GM10266 (cell line): ENCODE results near the gene FGD3.

Source experiments
- DNase-seq: peaks from one replicate; pipeline ENCODE4 v3.0.0; 2012; ENCODE audit errors: extremely low spot score
- CTCF ChIP-seq: IDR thresholded peaks from 2 replicates; pipeline ENCODE4 v1.5.1; 2012; ENCODE audit warnings: mild to moderate bottlenecking, low read depth; ENCODE audit not compliant: control insufficient read depth, insufficient read depth; ENCODE audit errors: missing control alignments

FGD3 gene

GRCh38 chr9:93054758-93055704 lies 107.7 kb downstream of the FGD3 start:
- DNase-seq: no peak
- TF ChIP-seq CTCF: no peak

GRCh38 chr9:93057042-93057702 lies 109.8 kb downstream of the FGD3 start:
- DNase-seq: no peak
- TF ChIP-seq CTCF: no peak

DNA sequence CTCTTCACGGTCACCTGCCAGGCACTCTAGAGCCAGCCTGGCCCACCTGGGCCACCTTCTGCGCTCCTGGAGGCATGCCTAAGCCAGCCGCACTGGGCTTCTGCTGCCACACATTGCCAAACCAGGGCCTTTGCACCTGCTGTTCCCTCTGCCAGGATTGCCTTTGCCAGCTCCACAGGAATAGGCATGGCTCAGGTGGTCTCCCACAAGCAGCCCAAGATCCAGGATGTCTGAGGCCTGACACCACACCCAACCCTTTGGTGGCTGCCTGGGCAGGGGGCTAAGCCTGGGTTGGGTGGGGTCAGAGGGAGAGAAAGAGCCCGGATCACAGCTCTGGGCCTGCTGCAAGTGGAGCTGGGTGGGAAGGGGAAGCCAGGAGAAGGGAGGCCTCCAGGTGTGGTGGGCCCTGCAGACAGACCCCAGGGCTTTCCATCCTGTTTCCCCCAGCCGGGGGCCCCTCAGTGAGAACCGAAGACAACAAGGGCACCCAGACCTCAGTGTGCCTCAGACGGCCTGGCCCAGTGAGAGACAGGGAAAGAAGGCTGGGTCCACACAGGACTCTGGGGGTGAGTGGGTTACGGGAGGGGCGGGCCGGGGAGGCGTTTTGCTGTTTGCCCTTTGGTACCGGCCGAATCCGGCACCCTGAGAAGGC lies 110.5 kb downstream of the FGD3 start:
- peak; percentile 49 for DNase-seq
- TF ChIP-seq CTCF: no peak

GRCh38 chr9:93058355-93059010 lies 111.2 kb downstream of the FGD3 start, which contains the start of gene SUSD3:
Gene SUSD3 (plus strand): TSS chr9:93058701. CDS start chr9:93058743, 42 bp downstream.
- TF ChIP-seq CTCF: no peak
- DNase-seq: peak; percentile 93

DNA sequence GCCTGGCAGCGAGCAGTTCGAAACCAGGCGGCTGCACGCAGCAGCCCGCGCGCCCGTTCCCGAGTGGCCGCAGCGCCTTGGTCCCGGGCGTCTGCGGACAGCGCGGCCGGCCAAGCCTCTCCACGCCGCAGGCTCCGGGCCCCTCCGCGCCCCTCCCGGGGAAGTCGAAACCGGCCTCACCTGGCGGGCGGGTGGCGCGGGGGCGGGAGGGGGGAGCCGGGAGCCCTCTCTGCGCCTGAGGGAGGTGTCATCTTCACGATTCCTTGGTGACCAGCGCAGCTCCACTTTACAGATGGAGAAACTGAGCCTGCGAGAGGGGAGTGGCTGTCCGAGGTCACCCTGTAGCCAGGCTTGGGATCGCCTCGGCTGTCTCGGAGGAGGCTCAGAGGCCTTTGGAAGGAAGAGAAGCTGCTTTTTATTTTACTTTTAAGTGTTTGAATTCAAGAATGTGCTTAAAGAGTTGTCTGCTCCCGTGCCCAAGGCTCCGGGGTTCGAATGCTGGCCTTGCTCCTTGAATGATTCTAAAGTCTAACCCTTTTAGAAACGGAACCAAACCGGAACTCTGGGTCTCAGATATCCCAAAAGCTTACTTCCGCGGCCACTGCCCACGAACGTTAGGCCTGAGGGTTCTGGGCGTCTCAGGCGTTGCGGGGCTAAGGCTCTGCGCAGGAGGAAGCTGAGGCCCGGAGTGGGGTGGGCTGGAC lies 111.8 kb downstream of the FGD3 start:
- TF ChIP-seq CTCF: no peak
- DNase-seq: peak; percentile 59

- no peak for TF ChIP-seq CTCF
- peak; percentile 35 for DNase-seq
Measured at GRCh38 chr9:93059715-93060578, 112.6 kb downstream of the FGD3 start.
